ENCODE data around the gene SEC23IP. TPM values are rescaled to one million over a fixed set of nuclear protein-coding genes. Genes with fewer than 3 reads are reported as not detected.

The SEC23IP gene
- polyA plus RNA-seq, 3 donors = 11.5 to 43.8 (median 42.0) TPM

DNA sequence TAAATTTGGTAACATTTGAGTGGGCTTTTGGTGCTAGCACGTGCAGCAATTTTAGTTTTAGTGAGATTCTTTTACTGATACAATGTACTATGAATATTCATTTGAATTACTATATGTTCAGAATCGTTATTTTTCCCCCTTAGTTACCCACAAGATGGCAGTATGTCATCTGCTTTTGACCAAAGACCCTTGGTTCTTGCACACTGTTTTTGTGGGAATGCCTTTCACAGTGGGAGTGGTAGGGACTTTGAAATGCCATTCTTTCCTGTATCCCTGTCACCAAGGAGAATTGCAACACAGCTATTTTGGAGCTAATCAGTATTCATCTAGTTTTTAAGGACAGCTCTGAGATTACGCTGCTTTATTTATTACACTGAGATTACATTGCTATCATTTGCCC lies 40.6 kb downstream of the SEC23IP start:
- peaks cover 85 to 96% of the 10 kb centered on the region in 2 donors for H3K36me3 ChIP-seq (replicated peaks in 1 of 2; ENCODE audit: control insufficient read depth in 1 of 2, insufficient read depth in 2 of 2, low read length in 2 of 2)
- no peaks in the 10 kb centered on the region for H3K9me3 ChIP-seq (replicated peaks in 1 of 2; ENCODE audit: control insufficient read depth in 1 of 2, insufficient read depth in 1 of 2, low read length in 2 of 2)
- H4K20me1 ChIP-seq (ENCODE audit: insufficient read depth, low read length) = no peaks in the 10 kb centered on the region
- no peak for DNase-seq
- no peaks in the 10 kb centered on the region for H3K27me3 ChIP-seq (ENCODE audit: control insufficient read depth in 2 of 2, insufficient read depth in 2 of 2, low read length in 2 of 2)
- no peak overlapping the region for H3K27ac ChIP-seq (ENCODE audit: low read depth in 1 of 2, low read length in 2 of 2)
- no peaks in the 10 kb centered on the region for H3K79me2 ChIP-seq (ENCODE audit: insufficient read depth, low read length)
- Mint-ChIP-seq H3K4me3 (no peak overlapping the region), H3K27me3 (ENCODE audit: low read depth in 3 of 3) (no peaks in the 10 kb centered on the region), H3K27ac (no peak overlapping the region), H3K4me1 (peaks cover 3% of the 10 kb centered on the region), H3K9me3 (no peaks in the 10 kb centered on the region), H3K36me3 (peaks cover 77 to 93% of the 10 kb centered on the region in 2 donors)
- H3K4me2 ChIP-seq (replicated peaks; ENCODE audit: extremely low read depth, low read length, poor library complexity, severe bottlenecking) = no peak overlapping the region
- H2AFZ ChIP-seq (ENCODE audit: insufficient read depth, low read depth, low read length, poor library complexity, severe bottlenecking) = no peak overlapping the region
- no CpG with 5 or more reads among the region's 3 CpGs for WGBS (ENCODE audit: insufficient coverage)
- intact Hi-C loops (cut with micrococcal nuclease) = no loop called here
- H3K4me3 ChIP-seq (replicated peaks in 1 of 3; ENCODE audit: low read depth in 2 of 3, low read length in 3 of 3) = no peak overlapping the region
- H3K4me1 ChIP-seq (ENCODE audit: control insufficient read depth in 1 of 2, insufficient read depth in 2 of 2, low read length in 2 of 2) = no peaks in the 10 kb centered on the region
- no peak overlapping the region for H3K9ac ChIP-seq (ENCODE audit: insufficient read depth, low read length, poor library complexity, severe bottlenecking)
- TF ChIP-seq, protein P1, sequence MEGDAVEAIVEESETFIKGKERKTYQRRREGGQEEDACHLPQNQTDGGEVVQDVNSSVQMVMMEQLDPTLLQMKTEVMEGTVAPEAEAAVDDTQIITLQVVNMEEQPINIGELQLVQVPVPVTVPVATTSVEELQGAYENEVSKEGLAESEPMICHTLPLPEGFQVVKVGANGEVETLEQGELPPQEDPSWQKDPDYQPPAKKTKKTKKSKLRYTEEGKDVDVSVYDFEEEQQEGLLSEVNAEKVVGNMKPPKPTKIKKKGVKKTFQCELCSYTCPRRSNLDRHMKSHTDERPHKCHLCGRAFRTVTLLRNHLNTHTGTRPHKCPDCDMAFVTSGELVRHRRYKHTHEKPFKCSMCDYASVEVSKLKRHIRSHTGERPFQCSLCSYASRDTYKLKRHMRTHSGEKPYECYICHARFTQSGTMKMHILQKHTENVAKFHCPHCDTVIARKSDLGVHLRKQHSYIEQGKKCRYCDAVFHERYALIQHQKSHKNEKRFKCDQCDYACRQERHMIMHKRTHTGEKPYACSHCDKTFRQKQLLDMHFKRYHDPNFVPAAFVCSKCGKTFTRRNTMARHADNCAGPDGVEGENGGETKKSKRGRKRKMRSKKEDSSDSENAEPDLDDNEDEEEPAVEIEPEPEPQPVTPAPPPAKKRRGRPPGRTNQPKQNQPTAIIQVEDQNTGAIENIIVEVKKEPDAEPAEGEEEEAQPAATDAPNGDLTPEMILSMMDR (IDR thresholded peaks at IDR 0.05) = no peak

DNA sequence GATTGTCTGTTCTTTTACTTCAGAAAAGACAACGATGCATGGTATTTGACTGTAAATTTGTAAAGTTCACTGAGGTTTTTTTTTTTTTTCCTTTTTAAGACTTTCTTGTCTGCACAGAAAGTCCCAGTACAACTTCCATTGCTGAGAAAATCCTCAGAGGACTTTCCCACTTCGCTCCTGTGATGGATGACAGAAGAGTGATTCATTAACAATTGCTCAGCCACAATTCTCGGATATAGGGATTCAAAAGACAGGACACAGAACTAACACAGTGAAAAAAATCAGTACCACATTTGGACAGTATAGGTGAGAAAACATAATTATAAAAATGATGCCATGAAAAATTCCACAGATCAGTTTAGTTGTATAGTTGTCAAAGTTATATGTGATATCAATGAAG lies 48.0 kb downstream of the SEC23IP start:
- Histone ChIP-seq H3K79me2 (ENCODE audit: insufficient read depth, low read length) (no peaks in the 10 kb centered on the region), H3K9me3 (replicated peaks in 1 of 2; ENCODE audit: control insufficient read depth in 1 of 2, insufficient read depth in 1 of 2, low read length in 2 of 2) (no peaks in the 10 kb centered on the region), H3K36me3 (replicated peaks in 1 of 2; ENCODE audit: control insufficient read depth in 1 of 2, insufficient read depth in 2 of 2, low read length in 2 of 2) (peaks cover 66 to 84% of the 10 kb centered on the region in 2 donors), H3K9ac (ENCODE audit: insufficient read depth, low read length, poor library complexity, severe bottlenecking) (no peak overlapping the region), H3K27me3 (ENCODE audit: control insufficient read depth in 2 of 2, insufficient read depth in 2 of 2, low read length in 2 of 2) (no peaks in the 10 kb centered on the region), H2AFZ (ENCODE audit: insufficient read depth, low read depth, low read length, poor library complexity, severe bottlenecking) (no peak overlapping the region), H3K4me2 (replicated peaks; ENCODE audit: extremely low read depth, low read length, poor library complexity, severe bottlenecking) (no peak overlapping the region), H4K20me1 (ENCODE audit: insufficient read depth, low read length) (no peaks in the 10 kb centered on the region), H3K4me3 (replicated peaks in 1 of 3; ENCODE audit: low read depth in 2 of 3, low read length in 3 of 3) (no peak overlapping the region), H3K27ac (ENCODE audit: low read depth in 1 of 2, low read length in 2 of 2) (no peak overlapping the region), H3K4me1 (ENCODE audit: control insufficient read depth in 1 of 2, insufficient read depth in 2 of 2, low read length in 2 of 2) (no peaks in the 10 kb centered on the region)
- no peak for DNase-seq
- TF ChIP-seq, protein P1 (IDR thresholded peaks at IDR 0.05) = no peak
- intact Hi-C loops (cut with micrococcal nuclease) = no loop called here
- Mint-ChIP-seq H3K27me3 (ENCODE audit: low read depth in 3 of 3) (no peaks in the 10 kb centered on the region), H3K27ac (no peak overlapping the region), H3K4me3 (no peak overlapping the region), H3K36me3 (peaks cover 73 to 81% of the 10 kb centered on the region in 2 donors), H3K9me3 (no peaks in the 10 kb centered on the region), H3K4me1 (no peaks in the 10 kb centered on the region)
- WGBS (ENCODE audit: insufficient coverage) = no CpG with 5 or more reads among the region's 3 CpGs
